ENCODE data around the gene HOXA11. TPM values are rescaled to one million over a fixed set of nuclear protein-coding genes. Genes with fewer than 3 reads are reported as not detected.

Gene HOXA11
- polyA plus RNA-seq, 1 experiment = 34.0 TPM

DNA sequence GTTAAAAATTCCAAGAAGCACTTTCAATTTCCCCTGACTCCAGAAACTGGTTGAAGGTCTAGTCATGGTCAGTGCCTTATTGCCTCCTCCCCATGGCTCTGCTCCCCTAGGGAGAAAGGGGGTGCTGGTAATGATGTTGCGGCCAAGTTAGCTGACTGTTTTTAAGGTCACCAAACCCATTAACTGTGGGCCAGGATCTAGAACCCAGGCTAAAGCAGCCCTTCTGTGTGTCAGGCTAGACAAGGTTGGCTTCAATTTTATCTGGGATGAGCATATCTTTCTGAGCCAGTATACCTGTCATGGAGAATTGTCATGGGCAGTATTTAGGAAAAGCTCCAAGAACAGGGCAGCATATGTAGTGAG lies 26.0 kb upstream of the HOXA11 start:
- ChIA-PET CTCF (interaction anchor here (0.6 to 3.5 kb wide), 19 partner anchors 8 to 940 kb away, joined by 3 to 23 read pairs (median 4); partner anchors contain the start of genes EVX1 and HOXA13), POLR2A (no interaction called here)
- DNase-seq (ENCODE audit: low read depth) = no peak
- Histone ChIP-seq H3K27me3 (ENCODE audit: control insufficient read depth, insufficient read depth, low read length) (no peaks in the 10 kb centered on the region), H3K36me3 (ENCODE audit: control insufficient read depth, insufficient read depth, low read length) (no peaks in the 10 kb centered on the region), H3K4me3 (ENCODE audit: low read depth, low read length) (no peak overlapping the region)
- TF ChIP-seq, protein P1, sequence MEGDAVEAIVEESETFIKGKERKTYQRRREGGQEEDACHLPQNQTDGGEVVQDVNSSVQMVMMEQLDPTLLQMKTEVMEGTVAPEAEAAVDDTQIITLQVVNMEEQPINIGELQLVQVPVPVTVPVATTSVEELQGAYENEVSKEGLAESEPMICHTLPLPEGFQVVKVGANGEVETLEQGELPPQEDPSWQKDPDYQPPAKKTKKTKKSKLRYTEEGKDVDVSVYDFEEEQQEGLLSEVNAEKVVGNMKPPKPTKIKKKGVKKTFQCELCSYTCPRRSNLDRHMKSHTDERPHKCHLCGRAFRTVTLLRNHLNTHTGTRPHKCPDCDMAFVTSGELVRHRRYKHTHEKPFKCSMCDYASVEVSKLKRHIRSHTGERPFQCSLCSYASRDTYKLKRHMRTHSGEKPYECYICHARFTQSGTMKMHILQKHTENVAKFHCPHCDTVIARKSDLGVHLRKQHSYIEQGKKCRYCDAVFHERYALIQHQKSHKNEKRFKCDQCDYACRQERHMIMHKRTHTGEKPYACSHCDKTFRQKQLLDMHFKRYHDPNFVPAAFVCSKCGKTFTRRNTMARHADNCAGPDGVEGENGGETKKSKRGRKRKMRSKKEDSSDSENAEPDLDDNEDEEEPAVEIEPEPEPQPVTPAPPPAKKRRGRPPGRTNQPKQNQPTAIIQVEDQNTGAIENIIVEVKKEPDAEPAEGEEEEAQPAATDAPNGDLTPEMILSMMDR (IDR thresholded peaks at IDR 0.05; ENCODE audit: insufficient read depth, low read depth, low read length) = no peak

DNA sequence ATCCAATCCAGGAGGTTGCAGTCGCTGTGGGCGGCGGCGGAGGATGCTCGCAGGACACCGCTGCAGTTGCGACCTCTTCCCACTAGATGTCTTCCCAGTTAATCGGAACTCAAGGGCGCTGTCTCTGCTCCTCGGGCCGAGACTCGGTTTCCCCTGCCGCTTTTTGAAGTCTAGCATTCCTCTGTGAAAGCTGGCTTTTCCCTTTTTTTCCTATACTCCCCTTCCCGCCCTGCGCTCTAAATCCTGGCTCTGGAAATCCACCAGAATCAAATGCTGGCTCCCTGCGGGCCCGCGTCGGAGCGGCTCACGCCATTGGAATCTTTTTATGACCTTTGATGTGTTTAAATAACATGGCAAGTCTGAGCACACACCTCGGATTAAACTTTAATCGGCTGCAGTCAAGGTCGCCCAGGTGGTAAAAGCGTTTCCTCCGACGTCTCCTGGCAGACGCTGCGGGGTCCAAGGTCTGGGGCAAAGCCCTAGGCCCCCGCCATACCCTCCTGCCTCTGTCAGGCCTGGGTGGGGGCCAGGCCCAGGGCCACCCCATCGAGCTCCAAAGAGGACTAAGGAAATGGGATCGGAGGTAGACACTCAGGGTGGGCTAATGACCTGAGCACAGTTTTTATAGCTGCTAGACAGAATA lies 25.5 kb upstream of the HOXA11 start:
- DNase-seq (ENCODE audit: low read depth) = no peak
- ChIA-PET POLR2A (no interaction called here), CTCF (interaction anchor here (0.6 to 3.5 kb wide), 21 partner anchors 11 to 940 kb away, joined by 3 to 23 read pairs (median 4); partner anchors contain the start of genes EVX1 and HOXA13)
- H3K27me3 ChIP-seq (ENCODE audit: control insufficient read depth, insufficient read depth, low read length) = no peaks in the 10 kb centered on the region
- TF ChIP-seq, protein P1 (IDR thresholded peaks at IDR 0.05; ENCODE audit: insufficient read depth, low read depth, low read length) = peak; percentile 79
- no peak overlapping the region for H3K4me3 ChIP-seq (ENCODE audit: low read depth, low read length)
- no peaks in the 10 kb centered on the region for H3K36me3 ChIP-seq (ENCODE audit: control insufficient read depth, insufficient read depth, low read length)

DNA sequence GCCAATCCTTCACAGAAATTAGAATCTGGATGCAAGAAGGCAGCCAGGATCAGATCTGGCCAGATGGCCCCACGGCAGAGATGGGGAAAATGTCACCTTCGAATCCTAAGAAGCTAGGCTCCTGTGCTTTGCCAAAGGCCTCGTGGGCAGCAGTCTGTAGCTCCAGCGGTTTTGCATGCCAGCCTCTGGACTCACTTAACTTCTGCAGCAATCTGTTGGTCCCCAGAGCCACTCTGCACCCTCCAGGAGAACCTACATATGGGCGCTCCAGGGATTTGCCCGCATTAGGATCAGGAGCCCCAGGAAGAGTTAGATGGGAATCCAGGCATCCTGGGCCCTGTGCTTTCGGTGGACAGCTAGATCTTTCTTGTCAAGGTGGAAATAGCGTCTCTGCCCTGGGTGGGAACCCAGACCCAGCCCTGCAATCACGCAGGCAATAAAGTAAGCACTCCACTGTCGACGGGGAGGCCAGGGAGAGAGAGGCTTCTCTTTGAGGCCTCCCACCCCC lies 25.0 kb upstream of the HOXA11 start:
- no peaks in the 10 kb centered on the region for H3K27me3 ChIP-seq (ENCODE audit: control insufficient read depth, insufficient read depth, low read length)
- H3K4me3 ChIP-seq (ENCODE audit: low read depth, low read length) = no peak overlapping the region
- DNase-seq (ENCODE audit: low read depth) = no peak
- ChIA-PET POLR2A (no interaction called here), CTCF (interaction anchor here (0.8 to 3.5 kb wide), 12 partner anchors 10 to 811 kb away, joined by 3 to 23 read pairs (median 4); partner anchors contain the start of genes EVX1 and HOXA13)
- H3K36me3 ChIP-seq (ENCODE audit: control insufficient read depth, insufficient read depth, low read length) = no peaks in the 10 kb centered on the region
- TF ChIP-seq, protein P1 (IDR thresholded peaks at IDR 0.05; ENCODE audit: insufficient read depth, low read depth, low read length) = no peak

GRCh38 chr7:27208998-27209397 lies 24.0 kb upstream of the HOXA11 start:
- no peak overlapping the region for H3K4me3 ChIP-seq (ENCODE audit: low read depth, low read length)
- H3K36me3 ChIP-seq (ENCODE audit: control insufficient read depth, insufficient read depth, low read length) = no peaks in the 10 kb centered on the region
- TF ChIP-seq, protein P1 (IDR thresholded peaks at IDR 0.05; ENCODE audit: insufficient read depth, low read depth, low read length) = no peak
- POLR2A ChIA-PET = no interaction called here
- H3K27me3 ChIP-seq (ENCODE audit: control insufficient read depth, insufficient read depth, low read length) = no peaks in the 10 kb centered on the region
- CTCF ChIA-PET = interaction anchor here (0.6 to 3.5 kb wide), 5 partner anchors 9 to 1645 kb away, joined by 3 to 23 read pairs (median 4); partner anchors contain the start of gene HOXA13
- DNase-seq (ENCODE audit: low read depth) = no peak

DNA sequence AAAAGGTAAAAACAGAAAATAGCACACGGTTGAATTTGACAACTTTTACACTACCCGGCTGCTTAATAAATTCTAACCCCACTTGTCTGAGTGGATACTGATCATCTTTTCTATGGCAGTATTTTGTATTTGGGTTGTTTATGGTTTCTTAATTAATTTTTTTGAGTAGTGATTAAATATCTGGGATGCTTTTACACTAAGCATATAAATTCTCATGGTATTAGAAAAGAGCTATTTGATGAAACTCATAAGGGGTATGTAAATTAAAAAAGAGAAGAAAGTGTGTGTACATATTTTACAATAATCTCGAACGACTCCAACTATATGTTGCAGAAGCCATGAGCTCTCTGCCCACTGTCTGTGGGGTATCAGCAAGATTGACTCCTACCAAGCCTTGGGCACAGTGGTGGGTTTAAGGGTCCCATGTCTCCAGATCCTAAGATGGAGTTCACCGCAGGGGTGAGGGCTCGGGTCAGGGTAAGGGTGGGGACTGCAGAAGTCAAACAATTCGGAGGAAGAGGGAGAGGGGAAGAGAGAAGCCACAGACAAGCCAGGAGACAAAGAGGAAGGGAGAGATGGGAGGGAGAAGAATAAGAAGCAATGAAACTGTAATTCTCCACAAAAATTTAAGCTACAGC lies 22.4 kb upstream of the HOXA11 start:
- no peak for DNase-seq (ENCODE audit: low read depth)
- ChIA-PET CTCF (interaction anchor here (0.9 to 1.6 kb wide), 3 partner anchors 8 to 717 kb away, joined by 3 to 5 read pairs (median 4); no protein-coding TSS in a partner anchor), POLR2A (interaction anchor here (0.6 kb wide), 1 partner anchor 28 kb away, joined by 9 read pairs; no protein-coding TSS in a partner anchor)
- TF ChIP-seq, protein P1 (IDR thresholded peaks at IDR 0.05; ENCODE audit: insufficient read depth, low read depth, low read length) = no peak
- H3K36me3 ChIP-seq (ENCODE audit: control insufficient read depth, insufficient read depth, low read length) = no peaks in the 10 kb centered on the region
- no peaks in the 10 kb centered on the region for H3K27me3 ChIP-seq (ENCODE audit: control insufficient read depth, insufficient read depth, low read length)
- no peak overlapping the region for H3K4me3 ChIP-seq (ENCODE audit: low read depth, low read length)
